ENCODE results near the gene NR6A1. TPM values are rescaled to one million over a fixed set of nuclear protein-coding genes. Genes with fewer than 3 reads are reported as not detected.

Gene NR6A1
- total RNA-seq, 2 experiments from 2014 or later, result 17.5 to 23.0 TPM

DNA sequence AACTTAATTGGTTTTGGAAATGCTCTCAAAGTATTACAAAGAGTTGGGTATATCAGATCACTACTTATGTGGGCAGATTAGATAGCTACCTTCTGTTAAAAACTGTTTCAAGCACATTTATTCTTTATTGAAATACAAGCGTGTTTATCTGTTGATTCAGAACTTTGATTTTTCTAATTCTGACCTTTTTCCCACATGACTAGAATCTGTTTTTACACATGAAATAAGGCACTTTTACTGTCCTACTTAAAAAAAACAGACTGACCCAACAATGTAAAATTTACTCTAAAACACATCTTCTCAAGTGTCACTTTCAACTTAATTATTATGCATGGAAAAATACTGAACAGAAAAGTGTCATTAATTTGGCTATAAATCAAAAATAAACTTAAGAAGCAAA, 4.8 kb downstream of the NR6A1 start:
- DNase-seq (ENCODE audit: low spot score), result no peak
- no peak overlapping the region for H2AFZ ChIP-seq (ENCODE audit: low read length)
- H3K4me2 ChIP-seq (ENCODE audit: low read length), result peak overlapping the region; percentile 96
- ChIA-PET POLR2A (interaction anchor here (0.7 to 1.5 kb wide), 9 partner anchors 9 to 174 kb away, joined by 3 to 5 read pairs (median 3); partner anchors contain the start of gene OLFML2A), CTCF (ENCODE audit: unreplicated experiment) (interaction anchor here (1.7 kb wide), 1 partner anchor 33 kb away, joined by 6 read pairs; no protein-coding TSS in a partner anchor)
- H3K4me3 ChIP-seq (ENCODE audit: low read depth, low read length, poor library complexity, severe bottlenecking), result peak overlapping the region; percentile 49
- intact Hi-C loops (cut with micrococcal nuclease; ENCODE audit: unreplicated experiment), result no loop called here
- no TSS peak for BruUV-seq (replicated peaks)
- peak overlapping the region; percentile 56 for H3K27ac ChIP-seq (ENCODE audit: low read depth, low read length, poor library complexity, severe bottlenecking)
- peaks cover 50% of the 10 kb centered on the region for H4K20me1 ChIP-seq (ENCODE audit: insufficient read depth, low read length)
- no peaks in the 10 kb centered on the region for H3K36me3 ChIP-seq (ENCODE audit: insufficient read depth, low read length)
- H3K4me1 ChIP-seq (ENCODE audit: insufficient read depth, low read length, poor library complexity, severe bottlenecking), result peaks cover 67% of the 10 kb centered on the region
- no peaks in the 10 kb centered on the region for H3K9me2 ChIP-seq (ENCODE audit: insufficient read depth, low read length)
- H3K9me3 ChIP-seq (ENCODE audit: low read length), result no peaks in the 10 kb centered on the region
- TF ChIP-seq, protein P1, sequence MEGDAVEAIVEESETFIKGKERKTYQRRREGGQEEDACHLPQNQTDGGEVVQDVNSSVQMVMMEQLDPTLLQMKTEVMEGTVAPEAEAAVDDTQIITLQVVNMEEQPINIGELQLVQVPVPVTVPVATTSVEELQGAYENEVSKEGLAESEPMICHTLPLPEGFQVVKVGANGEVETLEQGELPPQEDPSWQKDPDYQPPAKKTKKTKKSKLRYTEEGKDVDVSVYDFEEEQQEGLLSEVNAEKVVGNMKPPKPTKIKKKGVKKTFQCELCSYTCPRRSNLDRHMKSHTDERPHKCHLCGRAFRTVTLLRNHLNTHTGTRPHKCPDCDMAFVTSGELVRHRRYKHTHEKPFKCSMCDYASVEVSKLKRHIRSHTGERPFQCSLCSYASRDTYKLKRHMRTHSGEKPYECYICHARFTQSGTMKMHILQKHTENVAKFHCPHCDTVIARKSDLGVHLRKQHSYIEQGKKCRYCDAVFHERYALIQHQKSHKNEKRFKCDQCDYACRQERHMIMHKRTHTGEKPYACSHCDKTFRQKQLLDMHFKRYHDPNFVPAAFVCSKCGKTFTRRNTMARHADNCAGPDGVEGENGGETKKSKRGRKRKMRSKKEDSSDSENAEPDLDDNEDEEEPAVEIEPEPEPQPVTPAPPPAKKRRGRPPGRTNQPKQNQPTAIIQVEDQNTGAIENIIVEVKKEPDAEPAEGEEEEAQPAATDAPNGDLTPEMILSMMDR (conservative IDR thresholded peaks at IDR 0.05; ENCODE audit: low read length), result no peak
- no peak for TF ChIP-seq EZH2phosphoT487 (IDR thresholded peaks at IDR 0.05; ENCODE audit: borderline replicate concordance, low read depth, low read length)
- H3K79me2 ChIP-seq (ENCODE audit: insufficient read depth, low read depth, low read length), result peaks cover 91% of the 10 kb centered on the region

DNA sequence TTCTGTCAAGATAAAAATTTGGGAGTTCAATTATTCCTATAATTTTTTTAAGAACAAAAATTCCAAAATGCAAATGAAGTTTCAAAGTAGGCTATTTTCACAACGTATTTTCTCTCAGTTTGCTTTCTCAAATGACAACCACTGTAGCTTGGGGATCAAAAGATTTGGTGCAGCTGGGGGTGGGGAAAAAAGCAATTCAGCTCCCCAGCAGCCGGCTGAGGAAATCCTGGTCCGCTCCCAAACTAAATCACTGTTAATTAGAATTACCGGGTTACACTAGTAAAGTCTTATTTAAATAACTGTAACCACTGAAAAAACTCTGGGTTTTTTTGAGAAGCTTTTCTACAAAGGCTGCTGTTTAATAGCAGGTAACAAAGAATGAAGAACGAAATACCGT, 5.7 kb downstream of the NR6A1 start:
- Histone ChIP-seq H4K20me1 (ENCODE audit: insufficient read depth, low read length) (peaks cover 57% of the 10 kb centered on the region), H3K4me1 (ENCODE audit: insufficient read depth, low read length, poor library complexity, severe bottlenecking) (peaks cover 69% of the 10 kb centered on the region), H3K4me2 (ENCODE audit: low read length) (peak overlapping the region; percentile 96), H3K27ac (ENCODE audit: low read depth, low read length, poor library complexity, severe bottlenecking) (peak overlapping the region; percentile 56), H3K9me3 (ENCODE audit: low read length) (no peaks in the 10 kb centered on the region), H3K4me3 (ENCODE audit: low read depth, low read length, poor library complexity, severe bottlenecking) (peak overlapping the region; percentile 49), H3K9me2 (ENCODE audit: insufficient read depth, low read length) (no peaks in the 10 kb centered on the region), H2AFZ (ENCODE audit: low read length) (no peak overlapping the region), H3K36me3 (ENCODE audit: insufficient read depth, low read length) (no peaks in the 10 kb centered on the region), H3K79me2 (ENCODE audit: insufficient read depth, low read depth, low read length) (peaks cover 100% of the 10 kb centered on the region)
- intact Hi-C loops (cut with micrococcal nuclease; ENCODE audit: unreplicated experiment), result loop anchor here (1.0 kb wide), 1 partner anchor 53 kb away; no protein-coding TSS in a partner anchor
- TF ChIP-seq, protein P1 (conservative IDR thresholded peaks at IDR 0.05; ENCODE audit: low read length), result no peak
- TF ChIP-seq EZH2phosphoT487 (IDR thresholded peaks at IDR 0.05; ENCODE audit: borderline replicate concordance, low read depth, low read length), result no peak
- CTCF ChIA-PET (ENCODE audit: unreplicated experiment), result interaction anchor here (1.1 to 1.7 kb wide), 2 partner anchors 31 to 32 kb away, joined by 3 to 6 read pairs; no protein-coding TSS in a partner anchor
- POLR2A ChIA-PET, result interaction anchor here (0.5 to 1.5 kb wide), 12 partner anchors 13 to 434 kb away, joined by 3 to 5 read pairs (median 3); no protein-coding TSS in a partner anchor
- no peak for DNase-seq (ENCODE audit: low spot score)
- BruUV-seq (replicated peaks), result no TSS peak
